PC-3 (cell line): Measurements from ENCODE around the gene CCDC88B. TPM values are rescaled to one million over a fixed set of nuclear protein-coding genes. Genes with fewer than 3 reads are reported as not detected.
"Not testable (repeated sequence)": the region's sequence is repeated elsewhere in the genome, so short reads cannot be mapped to it uniquely, and the experiment has no call there.

Experiments used
- ATAC-seq: fragments of 200-7000 bp; cut with Tn5 transposase; 2 replicates; pipeline ENCODE4 v1.9.1; 2020; ENCODE audit warnings: mild to moderate bottlenecking, moderate library complexity
- BruUV-seq: library from RNA; stranded (reverse); fragments of 400-500 nt; replicated peaks from 2 replicates; lab custom pipeline; 2021; lab: Mats Ljungman, UMichigan
- CTCF ChIA-PET: fragments of 300-600 bp; sonication (Branson Sonifier 250); formaldehyde crosslinking; loops from one replicate; lab custom pipeline; 2022; ENCODE audit warnings: antibody characterized with exemption; lab: Charles Lee
- POLR2A ChIA-PET: fragments of 300-600 bp; sonication (Branson Sonifier 250); formaldehyde crosslinking; loops from one replicate; lab custom pipeline; 2022; ENCODE audit warnings: antibody characterized with exemption; ENCODE audit not compliant: unreplicated experiment; lab: Charles Lee
- DNase-seq: peaks from one replicate; pipeline ENCODE4 v3.0.0-alpha.2; 2015
- H2AFZ ChIP-seq: fragments of 300-600 bp; sonication (generic); 2 replicates; pipeline ENCODE4 v1.6.0; 2016; ENCODE audit warnings: antibody characterized with exemption, low read length
- H3F3A ChIP-seq: fragments of 300-600 bp; sonication (generic); one replicate; pipeline ENCODE4 v1.6.0; 2017; ENCODE audit warnings: antibody characterized with exemption, low read length, control low read depth, mild to moderate bottlenecking; ENCODE audit not compliant: unreplicated experiment
- H3K27ac ChIP-seq: fragments of 300-600 bp; sonication (generic); 2 replicates; pipeline ENCODE4 v1.5.1; 2016; ENCODE audit warnings: mild to moderate bottlenecking, low read length
- H3K27me3 ChIP-seq: fragments of 300-600 bp; sonication (generic); 2 replicates; pipeline ENCODE4 v1.6.1; 2016; ENCODE audit warnings: low read length, mixed read lengths
- H3K36me3 ChIP-seq: fragments of 300-600 bp; sonication (generic); 2 replicates; pipeline ENCODE4 v1.6.1; 2016; ENCODE audit warnings: low read depth, mixed run types, low read length, mixed read lengths
- H3K4me1 ChIP-seq: fragments of 300-600 bp; sonication (generic); 2 replicates; pipeline ENCODE4 v1.5.1; 2016; ENCODE audit warnings: low read length; ENCODE audit not compliant: insufficient read depth
- H3K4me2 ChIP-seq: fragments of 300-600 bp; sonication (generic); 2 replicates; pipeline ENCODE4 v1.6.0; 2016; ENCODE audit warnings: low read length
- H3K4me3 ChIP-seq: fragments of 300-600 bp; sonication (generic); 2 replicates; pipeline ENCODE4 v1.5.1; 2016; ENCODE audit warnings: mild to moderate bottlenecking, low read length, mixed read lengths
- H3K79me2 ChIP-seq: fragments of 300-600 bp; sonication (generic); 2 replicates; pipeline ENCODE4 v1.6.1; 2017; ENCODE audit warnings: low read length, mixed read lengths
- H3K9ac ChIP-seq: fragments of 300-600 bp; sonication (generic); 2 replicates; pipeline ENCODE4 v1.6.0; 2016; ENCODE audit warnings: mild to moderate bottlenecking, low read length
- H3K9me2 ChIP-seq: fragments of 300-600 bp; sonication (generic); replicated peaks from 2 replicates; pipeline ENCODE4 v1.6.1; 2016; ENCODE audit warnings: mixed run types, low read length, mixed read lengths
- H3K9me3 ChIP-seq: fragments of 300-600 bp; sonication (generic); 2 replicates; pipeline ENCODE4 v1.6.1; 2016; ENCODE audit warnings: low read length, mixed read lengths
- H4K20me1 ChIP-seq: fragments of 300-600 bp; sonication (generic); 2 replicates; pipeline ENCODE4 v1.6.1; 2016; ENCODE audit warnings: low read length, mixed read lengths
- EZH2 ChIP-seq: fragments of 300-600 bp; sonication (generic); IDR thresholded peaks from one replicate; pipeline ENCODE4 v1.6.1; 2017; ENCODE audit warnings: antibody characterized with exemption, mild to moderate bottlenecking, low read length; ENCODE audit not compliant: unreplicated experiment
- EZH2phosphoT487 ChIP-seq: fragments of 300-600 bp; sonication (generic); IDR thresholded peaks from 2 replicates; pipeline ENCODE4 v1.6.1; 2018; ENCODE audit warnings: mild to moderate bottlenecking, antibody characterized with exemption, low read length, borderline replicate concordance
- intact Hi-C: fragments of 100-400 bp; cut with micrococcal nuclease; formaldehyde crosslinking; loops from 2 replicates; pipeline ENCODE4 v1.9.0; 2023
- total RNA-seq: library from RNA; depleted of rRNA; stranded (reverse); fragments of >200 nt; gene quantifications from 2 replicates; pipeline ENCODE4 v1.2.3, GENCODE V29; 2014
- TF ChIP-seq, protein P1 (sequence below): fragments of 300-600 bp; sonication (generic); conservative IDR thresholded peaks from 2 replicates; pipeline ENCODE4 v1.5.1; 2017; ENCODE audit warnings: antibody characterized with exemption, low read depth, mild to moderate bottlenecking, low read length

CCDC88B gene
- total RNA-seq, 1 experiment from 2014 or later, result 21.0 TPM

DNA sequence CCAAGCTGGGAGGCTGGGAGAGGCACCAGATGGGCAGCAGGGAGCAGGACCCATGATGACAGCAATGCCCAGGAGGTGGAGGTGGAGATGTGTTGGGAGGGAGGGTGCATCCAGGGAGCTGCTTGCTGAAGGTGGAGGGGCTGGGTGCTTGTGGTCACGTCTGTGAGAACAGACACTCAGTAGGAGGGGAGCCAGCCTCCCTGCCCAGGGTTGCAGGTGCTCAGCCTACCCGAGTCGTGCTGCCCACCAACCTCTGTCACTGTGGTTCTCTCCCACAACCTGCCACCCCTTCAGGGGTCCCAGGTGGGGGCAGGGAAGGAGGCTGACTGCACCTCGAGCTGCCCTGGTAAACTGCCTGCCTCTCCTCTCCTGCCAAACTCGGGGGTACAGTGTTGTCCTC is 16.6 kb upstream of the CCDC88B start:
- Histone ChIP-seq H3K4me3 (no peak overlapping the region), H3K9ac (no peak overlapping the region), H3K4me2 (no peak overlapping the region), H3K27me3 (no peaks in the 10 kb centered on the region), H2AFZ (no peak overlapping the region), H3K36me3 (0 out of 2 replicates have a peak, but pooled peaks cover 3% of the 10 kb centered on the region), H4K20me1 (no peaks in the 10 kb centered on the region), H3K9me3 (no peaks in the 10 kb centered on the region), H3K4me1 (peaks cover 23% of the 10 kb centered on the region), H3F3A (no peaks in the 10 kb centered on the region), H3K9me2 (no peaks in the 10 kb centered on the region), H3K27ac (no peak overlapping the region), H3K79me2 (peaks cover 24% of the 10 kb centered on the region)
- no peak for DNase-seq
- POLR2A ChIA-PET, result no interaction called here
- intact Hi-C loops, result no loop called here
- BruUV-seq, result no TSS peak
- CTCF ChIA-PET, result no interaction called here
- no peak for TF ChIP-seq EZH2
- no peak for TF ChIP-seq EZH2phosphoT487
- TF ChIP-seq, protein P1, sequence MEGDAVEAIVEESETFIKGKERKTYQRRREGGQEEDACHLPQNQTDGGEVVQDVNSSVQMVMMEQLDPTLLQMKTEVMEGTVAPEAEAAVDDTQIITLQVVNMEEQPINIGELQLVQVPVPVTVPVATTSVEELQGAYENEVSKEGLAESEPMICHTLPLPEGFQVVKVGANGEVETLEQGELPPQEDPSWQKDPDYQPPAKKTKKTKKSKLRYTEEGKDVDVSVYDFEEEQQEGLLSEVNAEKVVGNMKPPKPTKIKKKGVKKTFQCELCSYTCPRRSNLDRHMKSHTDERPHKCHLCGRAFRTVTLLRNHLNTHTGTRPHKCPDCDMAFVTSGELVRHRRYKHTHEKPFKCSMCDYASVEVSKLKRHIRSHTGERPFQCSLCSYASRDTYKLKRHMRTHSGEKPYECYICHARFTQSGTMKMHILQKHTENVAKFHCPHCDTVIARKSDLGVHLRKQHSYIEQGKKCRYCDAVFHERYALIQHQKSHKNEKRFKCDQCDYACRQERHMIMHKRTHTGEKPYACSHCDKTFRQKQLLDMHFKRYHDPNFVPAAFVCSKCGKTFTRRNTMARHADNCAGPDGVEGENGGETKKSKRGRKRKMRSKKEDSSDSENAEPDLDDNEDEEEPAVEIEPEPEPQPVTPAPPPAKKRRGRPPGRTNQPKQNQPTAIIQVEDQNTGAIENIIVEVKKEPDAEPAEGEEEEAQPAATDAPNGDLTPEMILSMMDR, result no peak
- no peak for ATAC-seq

DNA sequence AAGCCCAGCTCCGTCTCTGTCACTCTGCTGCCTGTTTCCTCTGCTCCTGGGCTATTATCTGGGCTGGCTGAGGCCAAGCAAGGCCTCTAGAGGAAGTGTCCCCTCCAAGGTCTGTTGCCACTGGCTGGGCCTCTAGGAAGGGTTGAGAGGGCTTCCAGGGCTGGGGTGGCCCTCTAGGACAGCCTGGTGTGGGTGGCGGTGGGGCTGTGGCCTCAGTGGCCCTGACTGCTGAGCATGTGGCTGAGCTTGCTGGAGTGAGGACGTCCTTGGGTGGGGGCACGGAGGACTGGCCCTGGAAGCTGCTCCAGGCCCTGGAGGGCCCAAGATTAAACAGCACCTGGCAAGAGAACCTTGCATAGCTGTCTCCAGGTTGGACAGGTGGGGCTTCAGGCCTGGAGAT is 16.0 kb upstream of the CCDC88B start:
- ATAC-seq, DNase-seq, H3K9me2 ChIP-seq, H3F3A ChIP-seq, H3K36me3 ChIP-seq, H3K9me3 ChIP-seq, POLR2A ChIA-PET, H3K4me2 ChIP-seq, H2AFZ ChIP-seq, H3K27me3 ChIP-seq, intact Hi-C loops, H3K9ac ChIP-seq, H4K20me1 ChIP-seq, H3K4me3 ChIP-seq, BruUV-seq, CTCF ChIA-PET, H3K27ac ChIP-seq: not testable (repeated sequence)
- H3K79me2 ChIP-seq, result peaks cover 18% of the 10 kb centered on the region
- peaks cover 20% of the 10 kb centered on the region for H3K4me1 ChIP-seq

DNA sequence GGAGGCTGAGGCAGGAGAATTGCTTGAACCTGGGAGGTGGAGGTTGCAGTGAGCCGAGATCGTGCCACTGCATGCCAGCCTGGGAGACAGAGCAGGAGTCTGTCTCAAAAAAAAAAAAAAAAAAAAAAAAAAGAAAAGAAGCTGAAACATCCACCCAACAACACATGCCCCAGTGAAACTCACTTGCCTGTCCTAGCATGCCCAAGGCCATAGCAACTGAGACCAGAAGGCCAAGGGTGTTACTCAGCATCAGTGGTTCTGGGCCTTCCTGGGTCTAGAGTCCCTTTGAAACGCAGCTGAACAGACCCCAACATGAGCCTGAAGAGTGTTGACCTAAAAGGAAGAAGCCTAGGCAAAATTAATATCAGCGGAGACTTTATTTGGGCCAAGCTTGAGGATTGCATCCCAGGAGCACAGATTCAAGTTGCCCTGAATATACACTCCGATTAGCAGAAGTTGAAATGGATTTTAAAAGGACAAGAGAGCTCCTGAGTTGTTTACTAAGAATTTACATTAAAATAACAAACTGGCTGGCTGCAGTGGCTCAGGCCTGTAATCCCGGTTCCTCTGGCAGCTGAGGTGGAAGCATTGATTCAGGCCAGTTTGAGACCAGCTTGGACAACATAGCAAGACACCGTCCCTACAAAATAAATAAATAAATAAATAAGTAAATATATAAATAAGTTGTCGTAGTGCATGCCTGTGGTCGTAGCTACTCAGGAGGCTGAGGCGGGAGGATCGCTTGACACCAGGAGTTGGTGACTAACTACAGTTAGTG is 15.1 kb upstream of the CCDC88B start:
- Histone ChIP-seq H3F3A (no peaks in the 10 kb centered on the region), H3K4me3 (no peak overlapping the region), H2AFZ (no peak overlapping the region), H3K9me3 (no peaks in the 10 kb centered on the region), H3K27ac (no peak overlapping the region), H3K79me2 (peaks cover 9% of the 10 kb centered on the region; the same call in 1 of the 2 replicates), H3K9me2 (no peaks in the 10 kb centered on the region), H3K4me1 (peaks cover 21% of the 10 kb centered on the region), H3K4me2 (no peak overlapping the region), H3K9ac (no peak overlapping the region), H3K36me3 (0 out of 2 replicates have a peak, but pooled peaks cover 3% of the 10 kb centered on the region), H4K20me1 (no peaks in the 10 kb centered on the region), H3K27me3 (no peaks in the 10 kb centered on the region)
- ATAC-seq (no peak), DNase-seq (no peak)
- no peak for TF ChIP-seq EZH2
- no TSS peak for BruUV-seq
- POLR2A ChIA-PET, result no interaction called here
- intact Hi-C loops, result no loop called here
- CTCF ChIA-PET, result interaction anchor here (1.2 kb wide), 1 partner anchor 30 kb away, joined by 3 read pairs; no protein-coding TSS in a partner anchor
